ENCODE measurements around the gene ZFP36.

ZFP36 gene, protein sequence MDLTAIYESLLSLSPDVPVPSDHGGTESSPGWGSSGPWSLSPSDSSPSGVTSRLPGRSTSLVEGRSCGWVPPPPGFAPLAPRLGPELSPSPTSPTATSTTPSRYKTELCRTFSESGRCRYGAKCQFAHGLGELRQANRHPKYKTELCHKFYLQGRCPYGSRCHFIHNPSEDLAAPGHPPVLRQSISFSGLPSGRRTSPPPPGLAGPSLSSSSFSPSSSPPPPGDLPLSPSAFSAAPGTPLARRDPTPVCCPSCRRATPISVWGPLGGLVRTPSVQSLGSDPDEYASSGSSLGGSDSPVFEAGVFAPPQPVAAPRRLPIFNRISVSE

GRCh38 chr19:39406656-39407409, at the start of gene ZFP36:
Gene ZFP36 (plus strand): TSS chr19:39406847. CDS start chr19:39406905, 58 bp downstream.
- TF ChIP-seq ZFX (IDR thresholded peaks at IDR 0.05) (no peak), CTCF (conservative IDR thresholded peaks at IDR 0.05) (no peak)
- peak within 1 kb of the TSS; percentile 85 for H3K27ac ChIP-seq

DNA sequence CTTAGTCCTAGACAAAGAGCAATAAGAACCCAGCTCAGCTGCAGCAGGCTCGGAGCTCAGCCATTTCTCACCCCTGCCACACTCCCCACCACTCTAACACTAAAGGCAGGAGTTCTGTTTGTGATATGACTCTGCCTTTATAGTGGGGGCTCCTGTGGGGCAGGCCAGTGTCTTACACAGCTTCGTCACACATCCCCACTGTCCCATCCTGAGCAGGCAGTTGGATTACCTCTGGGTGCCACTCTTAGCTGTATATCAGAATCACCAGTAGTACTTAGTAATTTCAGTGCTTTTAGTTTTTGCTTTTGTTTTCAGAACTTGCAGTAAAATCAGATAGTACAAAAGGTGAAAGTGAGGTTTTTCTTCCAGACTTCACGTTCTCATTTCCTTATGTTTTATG, 47.6 kb upstream of the ZFP36 start:
- H3K27ac ChIP-seq, result no peak overlapping the region
- TF ChIP-seq CTCF (conservative IDR thresholded peaks at IDR 0.05), result no peak
- TF ChIP-seq ZFX (IDR thresholded peaks at IDR 0.05), result no peak

DNA sequence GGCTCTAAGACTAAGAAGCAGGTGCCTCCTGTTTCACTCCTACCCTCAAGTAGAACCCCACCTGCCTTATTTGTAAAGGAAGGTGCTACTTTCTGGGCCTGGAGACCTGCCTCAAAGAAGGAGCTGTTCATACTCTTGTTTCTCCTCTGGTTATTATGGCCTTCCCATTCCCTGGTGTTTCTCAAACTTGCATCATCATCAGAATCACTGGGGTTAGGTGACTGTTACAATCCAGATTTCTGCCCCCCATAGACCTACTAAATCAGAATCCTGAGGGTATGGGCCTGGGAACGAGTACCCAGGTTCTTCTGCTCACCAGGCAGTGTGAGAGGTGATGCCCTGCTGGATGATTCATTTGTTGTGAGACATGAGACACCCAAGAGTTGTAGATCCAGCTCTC, 46.0 kb upstream of the ZFP36 start:
- TF ChIP-seq CTCF (conservative IDR thresholded peaks at IDR 0.05), result no peak
- TF ChIP-seq ZFX (IDR thresholded peaks at IDR 0.05), result no peak
- H3K27ac ChIP-seq, result no peak overlapping the region

GRCh38 chr19:39362682-39363657, 43.7 kb upstream of the ZFP36 start:
- H3K27ac ChIP-seq, result no peak overlapping the region
- no peak for TF ChIP-seq ZFX (IDR thresholded peaks at IDR 0.05)
- TF ChIP-seq CTCF (conservative IDR thresholded peaks at IDR 0.05), result no peak

DNA sequence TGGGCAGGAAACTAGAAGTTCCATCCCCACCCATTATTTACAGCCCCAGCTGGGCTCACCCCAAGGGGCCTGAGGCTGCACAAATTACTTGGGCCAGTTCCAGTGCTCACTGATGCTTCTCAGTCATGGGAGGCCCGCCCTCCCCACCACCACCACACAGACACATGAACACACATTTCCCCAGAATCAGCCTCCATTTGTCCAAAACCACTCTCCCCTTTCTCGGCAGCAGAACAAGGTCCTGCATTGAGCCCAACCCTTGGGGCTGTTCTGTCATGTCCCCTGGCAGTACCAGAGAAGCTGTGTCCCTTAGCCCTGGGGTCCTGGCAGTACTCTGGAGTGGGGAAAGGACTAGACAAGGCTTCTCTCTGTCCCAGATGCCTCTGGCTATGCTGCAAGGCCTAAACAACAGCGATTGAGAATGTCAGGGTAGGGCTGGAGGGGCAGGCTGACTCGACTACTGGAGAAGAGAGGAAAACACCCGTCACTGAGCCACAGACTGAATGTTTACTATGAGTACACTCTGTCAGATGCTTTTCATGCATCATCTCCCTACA, 42.7 kb upstream of the ZFP36 start:
- TF ChIP-seq ZFX (IDR thresholded peaks at IDR 0.05) (no peak), CTCF (conservative IDR thresholded peaks at IDR 0.05) (no peak)
- H3K27ac ChIP-seq, result no peak overlapping the region

DNA sequence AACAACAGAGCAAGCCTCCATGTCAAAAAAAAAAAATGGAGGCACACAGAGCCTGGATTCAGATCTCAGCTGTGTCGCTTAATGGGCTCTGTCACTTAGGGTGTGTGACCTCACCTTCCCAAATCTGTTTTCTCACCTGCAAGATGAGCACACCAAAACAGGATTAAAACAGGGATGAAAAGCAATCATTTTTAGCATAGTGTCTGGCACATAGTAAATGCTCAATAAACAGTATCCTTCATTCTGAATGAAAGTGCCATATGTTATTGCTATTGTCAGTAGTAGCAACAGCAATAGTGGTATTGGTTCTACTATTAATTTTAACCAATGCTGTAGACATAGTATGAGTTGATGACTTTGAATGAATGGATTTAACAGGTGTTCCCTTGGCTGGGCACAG, 41.1 kb upstream of the ZFP36 start:
- H3K27ac ChIP-seq, result no peak overlapping the region
- no peak for TF ChIP-seq CTCF (conservative IDR thresholded peaks at IDR 0.05)
- TF ChIP-seq ZFX (IDR thresholded peaks at IDR 0.05), result no peak

All from C4-2B (cell line).